GM12864 (cell line): Measurements from ENCODE around the gene EPYC.

Source experiments
- DNase-seq: peaks from one replicate; pipeline ENCODE4 v3.0.0-alpha.2; 2011; ENCODE audit warnings: low read depth
- H3K4me3 ChIP-seq: 2 replicates; pipeline ENCODE4 v1.5.1; 2011; ENCODE audit warnings: mild to moderate bottlenecking, low read depth, low read length, control low read depth
- TF ChIP-seq, protein P1 (sequence below): IDR thresholded peaks from 2 replicates; pipeline ENCODE4 v1.5.1; 2011; ENCODE audit warnings: low read depth, mild to moderate bottlenecking, moderate library complexity, low read length, control low read depth, inconsistent platforms; ENCODE audit errors: missing control alignments

The EPYC gene

DNA sequence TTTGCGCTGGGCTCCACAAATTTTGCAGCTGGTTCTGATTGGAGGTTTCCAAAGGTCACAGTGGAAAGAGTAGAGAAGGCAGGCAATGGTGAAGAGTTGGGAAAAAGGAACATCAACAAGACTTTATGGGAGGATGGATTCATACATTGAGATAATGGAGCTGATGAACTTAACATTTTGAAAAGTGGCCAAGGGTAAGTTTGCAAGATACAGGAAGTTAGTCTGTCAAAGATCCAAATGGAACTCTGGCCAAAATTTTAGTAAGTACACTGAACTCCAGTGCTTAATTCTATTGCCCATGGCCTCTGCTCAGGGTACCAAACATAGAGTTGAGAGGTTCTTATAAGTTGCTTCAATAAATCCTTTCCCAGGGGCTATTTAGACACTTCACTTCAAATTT is 65.4 kb downstream of the EPYC start:
- DNase-seq: no peak
- TF ChIP-seq, protein P1, sequence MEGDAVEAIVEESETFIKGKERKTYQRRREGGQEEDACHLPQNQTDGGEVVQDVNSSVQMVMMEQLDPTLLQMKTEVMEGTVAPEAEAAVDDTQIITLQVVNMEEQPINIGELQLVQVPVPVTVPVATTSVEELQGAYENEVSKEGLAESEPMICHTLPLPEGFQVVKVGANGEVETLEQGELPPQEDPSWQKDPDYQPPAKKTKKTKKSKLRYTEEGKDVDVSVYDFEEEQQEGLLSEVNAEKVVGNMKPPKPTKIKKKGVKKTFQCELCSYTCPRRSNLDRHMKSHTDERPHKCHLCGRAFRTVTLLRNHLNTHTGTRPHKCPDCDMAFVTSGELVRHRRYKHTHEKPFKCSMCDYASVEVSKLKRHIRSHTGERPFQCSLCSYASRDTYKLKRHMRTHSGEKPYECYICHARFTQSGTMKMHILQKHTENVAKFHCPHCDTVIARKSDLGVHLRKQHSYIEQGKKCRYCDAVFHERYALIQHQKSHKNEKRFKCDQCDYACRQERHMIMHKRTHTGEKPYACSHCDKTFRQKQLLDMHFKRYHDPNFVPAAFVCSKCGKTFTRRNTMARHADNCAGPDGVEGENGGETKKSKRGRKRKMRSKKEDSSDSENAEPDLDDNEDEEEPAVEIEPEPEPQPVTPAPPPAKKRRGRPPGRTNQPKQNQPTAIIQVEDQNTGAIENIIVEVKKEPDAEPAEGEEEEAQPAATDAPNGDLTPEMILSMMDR: no peak
- H3K4me3 ChIP-seq: no peak overlapping the region

DNA sequence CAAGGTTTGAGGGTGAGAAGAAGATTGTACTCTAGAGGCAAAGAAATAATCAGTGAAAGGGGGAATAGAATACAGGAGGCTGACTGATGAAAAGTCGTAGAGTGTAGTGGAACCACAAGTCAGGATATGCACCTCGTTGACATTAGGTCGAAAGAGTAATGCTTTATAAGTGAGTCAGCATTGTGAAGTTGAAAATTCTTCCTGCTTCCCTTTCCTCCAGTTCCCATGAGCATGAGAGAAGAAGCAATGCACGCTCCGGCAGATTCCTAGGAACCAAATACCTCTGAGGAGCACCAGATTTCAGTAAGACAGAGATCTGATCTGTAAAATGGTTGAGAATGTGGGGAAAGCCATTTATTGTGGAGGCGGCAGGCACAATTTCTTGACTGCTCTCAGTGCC is 66.3 kb downstream of the EPYC start:
- no peak overlapping the region for H3K4me3 ChIP-seq
- DNase-seq: no peak
- TF ChIP-seq, protein P1: no peak

DNA sequence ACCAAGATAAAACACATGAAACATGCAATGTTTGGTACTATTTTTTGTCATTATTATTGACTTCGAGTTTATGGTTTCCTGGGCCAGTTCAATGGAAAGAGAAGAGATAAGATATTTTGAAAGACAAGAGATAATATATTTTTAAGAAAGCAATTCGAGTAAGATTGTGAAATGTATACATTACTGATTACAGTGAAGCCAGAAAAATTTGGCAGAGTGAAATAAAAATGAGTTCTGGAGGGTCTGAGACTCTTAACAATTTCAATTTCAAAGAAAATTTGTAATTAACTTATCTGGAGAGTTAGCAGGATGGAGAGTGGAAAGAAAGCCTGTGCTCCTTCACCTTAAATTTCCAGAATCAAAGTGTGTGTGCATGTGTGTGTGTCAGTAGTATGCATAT is 67.1 kb downstream of the EPYC start:
- TF ChIP-seq, protein P1: no peak
- no peak overlapping the region for H3K4me3 ChIP-seq
- DNase-seq: no peak

DNA sequence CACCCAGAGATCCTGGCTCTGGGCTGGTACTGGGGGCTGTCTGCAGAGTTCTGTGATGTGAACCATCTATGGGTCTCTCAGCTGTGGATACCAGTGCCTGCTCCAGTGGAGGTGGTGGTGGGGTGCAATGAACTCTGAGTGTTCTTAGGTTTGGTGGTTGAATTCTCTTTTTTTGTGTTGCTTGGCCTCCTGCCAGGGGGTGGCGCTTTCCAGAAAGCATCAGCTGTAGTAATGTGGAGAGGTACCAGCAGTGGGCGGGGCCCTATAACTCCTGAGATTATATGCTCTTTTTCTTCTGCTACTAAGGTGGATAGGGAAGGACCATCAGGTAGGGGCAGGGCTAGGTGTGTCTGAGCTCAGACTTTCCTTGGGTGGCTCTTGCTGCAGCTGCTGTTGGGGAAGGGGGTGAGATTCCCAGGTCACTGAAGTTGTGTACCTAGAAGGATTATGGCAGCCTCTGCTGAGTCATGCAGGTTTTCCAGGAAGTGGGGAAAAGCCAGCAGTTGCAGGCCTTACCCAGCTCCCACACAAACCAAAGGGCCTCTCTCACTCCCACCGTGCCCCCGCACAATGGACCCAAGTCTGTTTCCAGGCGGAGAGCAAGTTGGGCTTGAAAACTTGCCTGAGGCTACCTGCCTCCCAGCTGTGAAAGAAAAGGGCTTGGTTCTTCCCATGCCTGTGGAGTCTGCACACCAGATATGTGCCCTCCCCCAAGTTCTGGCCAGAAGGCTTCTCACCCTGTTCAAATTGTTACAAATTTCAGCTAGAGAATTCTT is 68.4 kb downstream of the EPYC start:
- TF ChIP-seq, protein P1: no peak
- H3K4me3 ChIP-seq: no peak overlapping the region
- no peak for DNase-seq

DNA sequence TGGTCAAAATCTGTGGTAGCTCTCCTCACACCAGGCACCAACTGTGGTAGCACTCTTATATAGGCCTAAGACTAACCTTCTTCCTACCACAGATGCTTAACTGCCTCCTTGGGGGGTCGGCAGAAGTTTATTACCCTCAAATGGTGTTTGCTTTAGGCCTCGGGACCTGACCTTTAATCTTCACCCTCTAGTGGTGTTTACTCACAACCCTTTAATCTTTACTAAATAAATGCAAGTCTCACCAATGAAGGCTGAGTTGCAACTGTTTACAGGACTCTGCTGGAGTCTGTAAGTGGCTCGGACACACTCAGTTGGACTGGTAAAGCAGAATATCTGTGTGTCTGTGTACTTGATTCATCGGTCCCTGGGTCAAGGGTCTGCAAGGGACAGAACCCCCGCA is 79.2 kb downstream of the EPYC start:
- TF ChIP-seq, protein P1: no peak

DNA sequence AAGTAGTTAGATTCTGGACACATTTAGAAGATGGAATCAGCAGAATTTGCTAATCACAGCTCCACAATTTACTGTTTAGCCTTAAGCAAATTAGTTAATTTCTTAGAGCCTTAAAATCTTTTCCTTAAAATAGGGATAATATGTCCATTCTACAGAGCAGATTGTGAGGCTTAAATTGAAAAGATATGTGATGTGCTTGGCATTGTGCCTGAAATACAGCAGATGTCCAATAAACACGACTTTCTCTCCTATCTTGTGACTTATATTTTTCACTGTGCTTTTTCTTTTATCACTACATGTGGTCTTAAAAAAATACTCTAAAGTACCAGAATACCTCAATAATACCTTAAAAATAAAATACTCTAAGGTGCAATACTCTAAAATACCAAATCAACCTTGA is 80.4 kb downstream of the EPYC start:
- TF ChIP-seq, protein P1: no peak
- DNase-seq: no peak
- H3K4me3 ChIP-seq: no peak overlapping the region

More for the DNA sequence above, 79.2 kb downstream of the EPYC start:
- DNase-seq: no peak
- no peak overlapping the region for H3K4me3 ChIP-seq

DNA sequence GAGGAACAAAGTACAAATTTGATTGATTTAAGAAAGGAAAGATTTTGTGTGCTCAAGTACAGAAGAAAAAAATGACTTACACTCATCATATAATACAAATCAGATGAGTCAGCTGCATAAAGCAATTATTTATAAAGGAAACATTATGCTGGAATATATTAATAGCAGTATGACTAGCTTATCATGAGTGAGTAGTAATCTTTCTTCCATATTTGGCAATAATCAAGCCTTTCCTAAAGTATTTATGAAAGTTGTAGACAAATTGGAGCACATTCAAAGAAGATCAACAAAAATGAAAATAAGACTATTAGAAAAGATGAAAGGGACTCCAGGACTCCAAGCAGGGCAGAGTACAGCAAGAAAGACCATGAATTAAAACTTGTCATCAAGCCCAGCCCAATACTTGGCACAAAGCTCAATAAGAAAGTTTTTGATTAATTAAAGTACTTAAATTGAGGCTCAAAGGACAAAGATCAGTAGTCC is 82.6 kb downstream of the EPYC start:
- no peak overlapping the region for H3K4me3 ChIP-seq
- DNase-seq: no peak
- TF ChIP-seq, protein P1: no peak
